ENCODE results near the gene SURF4. TPM values are rescaled to one million over a fixed set of nuclear protein-coding genes. Genes with fewer than 3 reads are reported as not detected.

Gene SURF4
- total and polyA plus RNA-seq, 2 of the 13 experiments (the other 11 are each of a cell fraction or from before 2014, with no cell fraction given) = 220 to 265 TPM

DNA sequence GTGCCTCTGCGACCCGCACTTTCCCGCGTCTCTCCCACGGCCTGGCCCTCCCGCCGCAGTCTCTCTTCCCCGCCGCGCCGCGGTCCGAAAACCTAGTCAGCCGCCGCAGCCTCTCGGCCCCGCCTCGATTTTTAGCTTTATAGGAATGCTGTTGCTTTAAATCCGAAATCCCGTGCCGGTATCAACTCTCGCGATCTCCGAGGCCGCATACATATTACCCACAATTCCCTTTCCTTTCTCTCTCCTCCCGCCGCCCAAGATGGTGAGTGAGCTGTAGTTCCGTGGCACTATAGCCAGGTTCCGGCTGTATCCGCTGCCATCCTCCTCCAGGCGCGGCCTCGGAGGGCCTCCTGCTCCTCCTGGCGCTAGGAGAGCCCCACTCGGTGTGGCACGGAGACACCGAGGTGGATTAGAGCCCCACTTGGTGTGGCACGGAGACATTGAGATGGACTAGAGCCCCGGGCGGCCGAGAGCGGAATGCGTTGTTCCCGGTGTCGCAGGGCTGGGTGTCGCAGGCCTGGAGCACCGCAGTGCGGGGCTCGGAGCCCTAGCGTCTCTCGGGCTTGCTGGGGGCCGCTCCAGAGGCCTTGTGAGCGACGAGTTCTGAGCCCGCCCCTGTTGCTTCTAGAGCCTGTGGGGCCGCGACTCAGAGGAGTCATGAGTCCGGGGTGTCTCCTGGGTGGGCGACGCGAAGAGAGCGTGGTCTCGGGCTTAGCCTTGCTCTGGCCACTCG lies 27.7 kb downstream of the SURF4 start, which contains the start of the genes MED22 and RPL7A (continued):
- no peak for TF ChIP-seq ZNF33A (CRISPR knock-in tag; IDR thresholded peaks at IDR 0.05; ENCODE audit: borderline replicate concordance)
- TF ChIP-seq ZNF557 (CRISPR knock-in tag; IDR thresholded peaks at IDR 0.05) = 0 out of 2 replicates have a peak, but pooled peaks have one; percentile 80
- TF ChIP-seq FOXA1 (IDR thresholded peaks at IDR 0.05) = no peak
- TF ChIP-seq FOXA1 (CRISPR knock-in tag; IDR thresholded peaks at IDR 0.05) = no peak
- TF ChIP-seq, protein P1, sequence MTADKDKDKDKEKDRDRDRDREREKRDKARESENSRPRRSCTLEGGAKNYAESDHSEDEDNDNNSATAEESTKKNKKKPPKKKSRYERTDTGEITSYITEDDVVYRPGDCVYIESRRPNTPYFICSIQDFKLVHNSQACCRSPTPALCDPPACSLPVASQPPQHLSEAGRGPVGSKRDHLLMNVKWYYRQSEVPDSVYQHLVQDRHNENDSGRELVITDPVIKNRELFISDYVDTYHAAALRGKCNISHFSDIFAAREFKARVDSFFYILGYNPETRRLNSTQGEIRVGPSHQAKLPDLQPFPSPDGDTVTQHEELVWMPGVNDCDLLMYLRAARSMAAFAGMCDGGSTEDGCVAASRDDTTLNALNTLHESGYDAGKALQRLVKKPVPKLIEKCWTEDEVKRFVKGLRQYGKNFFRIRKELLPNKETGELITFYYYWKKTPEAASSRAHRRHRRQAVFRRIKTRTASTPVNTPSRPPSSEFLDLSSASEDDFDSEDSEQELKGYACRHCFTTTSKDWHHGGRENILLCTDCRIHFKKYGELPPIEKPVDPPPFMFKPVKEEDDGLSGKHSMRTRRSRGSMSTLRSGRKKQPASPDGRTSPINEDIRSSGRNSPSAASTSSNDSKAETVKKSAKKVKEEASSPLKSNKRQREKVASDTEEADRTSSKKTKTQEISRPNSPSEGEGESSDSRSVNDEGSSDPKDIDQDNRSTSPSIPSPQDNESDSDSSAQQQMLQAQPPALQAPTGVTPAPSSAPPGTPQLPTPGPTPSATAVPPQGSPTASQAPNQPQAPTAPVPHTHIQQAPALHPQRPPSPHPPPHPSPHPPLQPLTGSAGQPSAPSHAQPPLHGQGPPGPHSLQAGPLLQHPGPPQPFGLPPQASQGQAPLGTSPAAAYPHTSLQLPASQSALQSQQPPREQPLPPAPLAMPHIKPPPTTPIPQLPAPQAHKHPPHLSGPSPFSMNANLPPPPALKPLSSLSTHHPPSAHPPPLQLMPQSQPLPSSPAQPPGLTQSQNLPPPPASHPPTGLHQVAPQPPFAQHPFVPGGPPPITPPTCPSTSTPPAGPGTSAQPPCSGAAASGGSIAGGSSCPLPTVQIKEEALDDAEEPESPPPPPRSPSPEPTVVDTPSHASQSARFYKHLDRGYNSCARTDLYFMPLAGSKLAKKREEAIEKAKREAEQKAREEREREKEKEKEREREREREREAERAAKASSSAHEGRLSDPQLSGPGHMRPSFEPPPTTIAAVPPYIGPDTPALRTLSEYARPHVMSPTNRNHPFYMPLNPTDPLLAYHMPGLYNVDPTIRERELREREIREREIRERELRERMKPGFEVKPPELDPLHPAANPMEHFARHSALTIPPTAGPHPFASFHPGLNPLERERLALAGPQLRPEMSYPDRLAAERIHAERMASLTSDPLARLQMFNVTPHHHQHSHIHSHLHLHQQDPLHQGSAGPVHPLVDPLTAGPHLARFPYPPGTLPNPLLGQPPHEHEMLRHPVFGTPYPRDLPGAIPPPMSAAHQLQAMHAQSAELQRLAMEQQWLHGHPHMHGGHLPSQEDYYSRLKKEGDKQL (CRISPR knock-in tag; IDR thresholded peaks at IDR 0.05; ENCODE audit: low read depth) = 0 out of 2 replicates have a peak, but pooled peaks have one; percentile 31
- TF ChIP-seq SRSF9 (IDR thresholded peaks at IDR 0.05; ENCODE audit: borderline replicate concordance, insufficient read depth, low read depth, low read length, poor library complexity, severe bottlenecking) = no peak
- no peak for TF ChIP-seq MZF1 (CRISPR knock-in tag; IDR thresholded peaks at IDR 0.05; ENCODE audit: borderline replicate concordance)
- TF ChIP-seq, protein P2, sequence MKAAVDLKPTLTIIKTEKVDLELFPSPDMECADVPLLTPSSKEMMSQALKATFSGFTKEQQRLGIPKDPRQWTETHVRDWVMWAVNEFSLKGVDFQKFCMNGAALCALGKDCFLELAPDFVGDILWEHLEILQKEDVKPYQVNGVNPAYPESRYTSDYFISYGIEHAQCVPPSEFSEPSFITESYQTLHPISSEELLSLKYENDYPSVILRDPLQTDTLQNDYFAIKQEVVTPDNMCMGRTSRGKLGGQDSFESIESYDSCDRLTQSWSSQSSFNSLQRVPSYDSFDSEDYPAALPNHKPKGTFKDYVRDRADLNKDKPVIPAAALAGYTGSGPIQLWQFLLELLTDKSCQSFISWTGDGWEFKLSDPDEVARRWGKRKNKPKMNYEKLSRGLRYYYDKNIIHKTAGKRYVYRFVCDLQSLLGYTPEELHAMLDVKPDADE (CRISPR knock-in tag; IDR thresholded peaks at IDR 0.05) = peak; percentile 33; the same call in 1 of the 2 replicates
- TF ChIP-seq, protein P3, sequence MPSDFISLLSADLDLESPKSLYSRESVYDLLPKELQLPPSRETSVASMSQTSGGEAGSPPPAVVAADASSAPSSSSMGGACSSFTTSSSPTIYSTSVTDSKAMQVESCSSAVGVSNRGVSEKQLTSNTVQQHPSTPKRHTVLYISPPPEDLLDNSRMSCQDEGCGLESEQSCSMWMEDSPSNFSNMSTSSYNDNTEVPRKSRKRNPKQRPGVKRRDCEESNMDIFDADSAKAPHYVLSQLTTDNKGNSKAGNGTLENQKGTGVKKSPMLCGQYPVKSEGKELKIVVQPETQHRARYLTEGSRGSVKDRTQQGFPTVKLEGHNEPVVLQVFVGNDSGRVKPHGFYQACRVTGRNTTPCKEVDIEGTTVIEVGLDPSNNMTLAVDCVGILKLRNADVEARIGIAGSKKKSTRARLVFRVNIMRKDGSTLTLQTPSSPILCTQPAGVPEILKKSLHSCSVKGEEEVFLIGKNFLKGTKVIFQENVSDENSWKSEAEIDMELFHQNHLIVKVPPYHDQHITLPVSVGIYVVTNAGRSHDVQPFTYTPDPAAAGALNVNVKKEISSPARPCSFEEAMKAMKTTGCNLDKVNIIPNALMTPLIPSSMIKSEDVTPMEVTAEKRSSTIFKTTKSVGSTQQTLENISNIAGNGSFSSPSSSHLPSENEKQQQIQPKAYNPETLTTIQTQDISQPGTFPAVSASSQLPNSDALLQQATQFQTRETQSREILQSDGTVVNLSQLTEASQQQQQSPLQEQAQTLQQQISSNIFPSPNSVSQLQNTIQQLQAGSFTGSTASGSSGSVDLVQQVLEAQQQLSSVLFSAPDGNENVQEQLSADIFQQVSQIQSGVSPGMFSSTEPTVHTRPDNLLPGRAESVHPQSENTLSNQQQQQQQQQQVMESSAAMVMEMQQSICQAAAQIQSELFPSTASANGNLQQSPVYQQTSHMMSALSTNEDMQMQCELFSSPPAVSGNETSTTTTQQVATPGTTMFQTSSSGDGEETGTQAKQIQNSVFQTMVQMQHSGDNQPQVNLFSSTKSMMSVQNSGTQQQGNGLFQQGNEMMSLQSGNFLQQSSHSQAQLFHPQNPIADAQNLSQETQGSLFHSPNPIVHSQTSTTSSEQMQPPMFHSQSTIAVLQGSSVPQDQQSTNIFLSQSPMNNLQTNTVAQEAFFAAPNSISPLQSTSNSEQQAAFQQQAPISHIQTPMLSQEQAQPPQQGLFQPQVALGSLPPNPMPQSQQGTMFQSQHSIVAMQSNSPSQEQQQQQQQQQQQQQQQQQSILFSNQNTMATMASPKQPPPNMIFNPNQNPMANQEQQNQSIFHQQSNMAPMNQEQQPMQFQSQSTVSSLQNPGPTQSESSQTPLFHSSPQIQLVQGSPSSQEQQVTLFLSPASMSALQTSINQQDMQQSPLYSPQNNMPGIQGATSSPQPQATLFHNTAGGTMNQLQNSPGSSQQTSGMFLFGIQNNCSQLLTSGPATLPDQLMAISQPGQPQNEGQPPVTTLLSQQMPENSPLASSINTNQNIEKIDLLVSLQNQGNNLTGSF (CRISPR knock-in tag; IDR thresholded peaks at IDR 0.05) = no peak
- TF ChIP-seq ZNF264 (CRISPR knock-in tag; IDR thresholded peaks at IDR 0.05) = no peak
- TF ChIP-seq, protein P4, sequence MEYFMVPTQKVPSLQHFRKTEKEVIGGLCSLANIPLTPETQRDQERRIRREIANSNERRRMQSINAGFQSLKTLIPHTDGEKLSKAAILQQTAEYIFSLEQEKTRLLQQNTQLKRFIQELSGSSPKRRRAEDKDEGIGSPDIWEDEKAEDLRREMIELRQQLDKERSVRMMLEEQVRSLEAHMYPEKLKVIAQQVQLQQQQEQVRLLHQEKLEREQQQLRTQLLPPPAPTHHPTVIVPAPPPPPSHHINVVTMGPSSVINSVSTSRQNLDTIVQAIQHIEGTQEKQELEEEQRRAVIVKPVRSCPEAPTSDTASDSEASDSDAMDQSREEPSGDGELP (IDR thresholded peaks at IDR 0.05; ENCODE audit: borderline replicate concordance, low read depth) = no peak
- TF ChIP-seq JUNB (CRISPR knock-in tag; IDR thresholded peaks at IDR 0.05; ENCODE audit: borderline replicate concordance) = 0 out of 2 replicates have a peak, but pooled peaks have one; percentile 49
